NK-92 (cell line): ENCODE measurements around the gene FOXL3.

ENCODE experiments used
- DNase-seq: peaks from one replicate; lab custom pipeline; 2025; ENCODE audit not compliant: unreplicated experiment; lab: John Stamatoyannopoulos, UW

FOXL3 gene

DNA sequence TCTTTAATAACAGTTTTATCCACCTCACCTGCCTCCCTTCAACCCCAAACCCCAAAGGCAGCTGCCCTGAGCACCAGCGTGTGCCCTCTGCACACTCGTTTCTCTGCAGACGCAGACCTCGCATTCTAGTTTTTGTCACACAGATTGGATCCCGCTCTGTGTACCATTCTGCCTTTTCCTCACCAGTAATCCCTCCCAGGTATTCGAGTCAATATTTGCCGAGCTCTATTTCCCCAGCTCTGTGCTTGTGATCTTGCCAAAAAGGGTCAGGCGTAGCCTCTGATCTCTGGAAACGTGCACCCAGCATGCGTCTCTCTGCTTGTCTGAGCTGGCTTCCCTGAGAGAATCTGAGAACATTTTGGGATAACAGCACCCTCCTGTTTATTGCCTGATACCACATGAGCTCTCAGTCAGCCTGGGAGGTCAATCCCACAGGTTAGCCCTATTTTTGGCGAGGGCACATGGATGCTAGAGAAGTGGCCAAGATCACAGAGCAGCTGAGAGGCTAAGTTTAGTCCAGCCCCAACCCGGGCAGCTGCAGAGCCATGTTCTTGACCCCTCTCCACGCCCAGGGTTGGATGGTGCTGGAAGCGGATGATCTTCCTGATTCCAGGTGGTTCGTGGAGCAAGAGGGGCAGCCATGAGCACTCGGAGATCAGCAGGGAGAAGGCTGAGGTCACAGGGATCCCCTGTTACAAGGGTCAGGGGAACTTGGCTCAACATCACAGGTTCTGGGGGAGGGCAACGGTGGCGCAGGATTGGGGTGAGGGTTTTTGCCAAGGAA is 29.1 kb downstream of the FOXL3 start:
- DNase-seq = no peak

DNA sequence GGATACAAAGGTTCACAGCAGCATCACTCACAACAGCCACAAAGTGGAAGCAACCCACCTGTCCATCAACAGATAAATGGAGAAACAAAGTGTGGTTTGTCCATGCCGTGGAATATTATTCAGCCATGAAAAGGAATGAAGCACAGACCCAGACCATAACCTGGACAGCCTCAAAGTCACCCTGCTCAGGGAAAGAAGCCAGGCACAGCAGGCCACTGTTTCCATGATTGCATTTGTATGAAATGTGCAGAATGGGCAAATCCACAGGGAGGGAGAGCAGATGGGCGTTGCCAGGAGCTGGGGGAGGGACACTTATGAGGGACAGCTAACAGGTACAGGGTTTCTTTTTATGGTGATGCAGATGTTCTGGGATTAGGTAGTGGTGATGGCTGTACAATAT is 30.3 kb downstream of the FOXL3 start:
- no peak for DNase-seq

DNA sequence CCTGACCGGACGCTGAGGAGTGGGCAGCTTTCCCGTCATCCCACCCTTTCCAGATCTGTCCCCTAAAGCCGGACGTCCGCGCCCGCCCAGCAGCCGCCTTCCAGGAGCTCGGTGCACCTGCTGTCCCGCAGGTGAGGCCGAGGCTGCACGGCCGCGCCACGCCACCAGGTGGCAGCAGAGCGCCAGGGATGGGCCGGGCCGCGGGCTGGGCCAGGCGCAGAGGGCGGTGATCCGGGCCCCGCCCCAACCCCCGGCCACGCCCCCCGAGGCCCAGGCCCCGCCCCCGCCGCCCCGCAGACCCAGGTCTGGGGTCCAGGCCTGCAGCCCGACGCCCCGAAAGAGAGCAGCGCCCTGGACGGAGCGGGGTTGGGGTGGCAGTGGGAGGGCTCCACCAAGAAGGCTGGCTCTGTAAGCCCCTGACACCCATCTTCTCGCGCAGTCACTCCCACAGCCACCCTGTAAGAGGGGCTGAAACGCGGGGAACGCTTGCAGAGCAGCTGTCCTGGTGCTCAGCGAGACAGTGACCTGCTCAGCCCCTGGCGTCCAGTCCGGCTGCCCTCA is 32.2 kb downstream of the FOXL3 start:
- DNase-seq = no peak

DNA sequence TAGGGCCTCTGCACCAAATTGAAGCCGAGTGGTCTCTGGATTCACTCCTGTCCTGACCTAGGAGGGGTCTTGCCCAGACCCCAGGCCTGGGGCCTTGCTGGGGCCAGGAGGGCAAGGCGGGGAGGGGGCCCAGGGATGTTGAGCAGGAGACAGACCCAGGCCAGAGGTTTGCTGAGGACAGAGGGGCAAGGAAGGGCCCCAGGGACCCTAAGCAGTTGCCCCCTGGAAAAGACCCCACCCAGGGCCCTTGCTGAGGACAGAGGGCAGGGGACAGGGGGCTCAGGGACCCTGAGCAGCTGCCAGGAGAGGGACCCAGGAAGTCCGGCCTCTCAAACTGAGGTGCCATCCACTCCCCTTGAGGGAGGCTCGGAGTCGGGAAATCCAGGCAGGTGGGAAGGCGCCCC is 32.7 kb downstream of the FOXL3 start:
- DNase-seq = no peak

DNA sequence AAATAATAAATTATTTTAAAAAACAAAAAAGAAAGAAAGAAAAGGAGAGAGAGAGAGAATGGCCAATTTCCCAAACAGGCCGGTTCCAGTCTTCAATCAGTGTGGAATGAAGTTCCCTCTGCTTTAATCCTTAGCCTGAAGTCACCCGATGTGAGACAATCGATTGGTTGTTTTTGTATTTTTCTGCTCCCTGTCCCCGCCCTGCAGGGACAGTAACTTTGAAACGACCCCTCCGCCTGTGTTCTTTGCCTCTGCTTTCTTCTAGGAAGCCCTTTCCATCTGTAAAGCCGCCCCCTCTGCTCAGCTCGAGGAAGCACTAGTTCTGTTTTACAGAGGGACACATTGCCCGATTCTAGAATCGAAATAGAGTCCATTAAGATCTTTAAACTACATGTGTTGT is 33.4 kb downstream of the FOXL3 start:
- DNase-seq = no peak

DNA sequence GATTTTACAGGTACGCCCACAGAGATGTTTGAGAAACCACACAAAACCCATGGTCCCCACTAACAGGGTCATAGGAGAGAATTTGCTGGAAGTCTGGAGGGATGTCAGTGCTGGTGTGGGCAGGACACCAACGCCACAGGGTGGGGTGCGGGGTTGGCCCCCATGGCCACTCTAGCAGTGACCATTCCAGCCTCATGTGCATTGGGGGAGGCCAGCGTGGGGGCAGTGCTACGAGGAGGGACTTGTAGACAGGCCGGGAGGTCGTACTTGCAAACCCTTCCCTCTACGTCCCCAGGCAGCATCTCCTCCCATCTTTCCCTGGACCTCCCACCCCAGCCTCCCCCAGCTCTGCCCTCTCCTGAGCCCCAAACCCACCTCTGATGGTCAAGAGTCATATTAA is 34.0 kb downstream of the FOXL3 start:
- DNase-seq = no peak

DNA sequence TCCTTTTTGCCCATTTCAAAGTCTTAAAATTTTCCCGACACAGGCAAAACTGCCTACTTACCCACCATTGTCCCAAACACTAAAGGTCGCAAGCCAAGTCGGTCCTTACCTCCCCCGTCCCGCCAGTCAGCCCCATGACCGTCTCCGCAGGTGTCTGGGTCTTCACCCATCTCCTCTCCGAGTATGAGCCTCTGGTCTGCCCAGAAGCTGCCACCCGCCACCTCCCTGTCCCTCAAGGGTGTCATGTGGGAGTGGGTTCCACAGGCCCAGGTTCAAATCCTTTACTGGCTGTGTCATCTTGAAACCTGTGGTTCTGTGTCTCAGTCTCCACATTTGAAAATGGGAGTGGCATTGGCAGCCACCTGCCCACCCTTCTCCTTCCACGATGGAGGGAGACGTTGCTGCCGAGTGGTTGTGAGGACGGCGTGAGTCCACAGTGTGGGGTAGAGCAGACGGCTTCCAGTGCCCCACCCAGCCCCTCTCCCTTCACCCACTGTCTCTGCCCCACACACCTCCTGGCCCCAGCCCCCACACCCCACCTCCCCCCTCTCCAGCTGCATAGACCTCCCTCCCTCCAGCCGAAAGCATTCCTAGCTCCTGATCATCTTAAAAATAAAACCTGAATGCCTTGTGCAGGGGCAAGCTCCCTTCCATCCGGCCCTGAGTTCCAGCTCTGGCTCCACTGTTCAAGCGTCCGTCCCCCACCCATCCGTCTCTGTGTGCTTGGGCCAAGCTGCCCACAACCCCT is 35.3 kb downstream of the FOXL3 start:
- no peak for DNase-seq

DNA sequence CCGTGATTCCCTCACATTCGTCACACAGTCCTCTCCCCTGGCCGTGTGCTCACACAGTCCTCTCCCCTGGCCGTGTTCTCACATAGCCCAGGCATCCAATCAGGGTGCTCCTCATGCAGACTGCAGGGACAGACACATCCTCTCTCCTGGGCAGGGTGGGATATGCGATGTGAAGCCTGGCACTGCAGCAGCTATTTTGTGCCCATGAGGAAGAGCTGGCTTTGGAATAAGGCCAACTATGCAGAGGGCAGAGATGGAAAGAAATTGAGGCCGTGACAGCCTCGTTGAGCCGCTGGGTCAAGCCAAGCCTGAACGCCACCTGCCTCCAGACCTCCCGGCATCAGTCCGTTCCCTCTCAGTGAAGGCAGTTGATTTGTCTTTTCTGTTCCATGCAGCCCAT is 35.8 kb downstream of the FOXL3 start:
- no peak for DNase-seq

DNA sequence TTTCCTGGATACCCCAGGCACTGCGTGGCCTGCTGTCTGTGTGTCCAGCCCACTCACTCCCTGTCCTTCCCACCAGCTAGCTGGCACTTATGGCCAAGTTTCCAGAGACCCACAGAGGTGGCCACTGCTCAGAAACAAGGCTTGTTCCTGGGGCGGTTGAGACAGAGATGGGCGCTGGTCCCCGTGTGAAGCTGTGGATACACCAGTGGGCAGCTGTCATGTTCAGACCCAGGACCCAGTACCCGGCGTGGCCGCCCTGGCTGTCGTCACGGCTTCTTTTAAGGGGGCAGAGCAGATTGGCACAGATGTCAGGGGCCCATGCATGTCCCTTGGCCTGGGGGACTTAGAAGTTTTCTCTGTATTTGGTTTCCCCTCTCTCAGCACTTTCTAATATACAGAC is 36.3 kb downstream of the FOXL3 start:
- no peak for DNase-seq

DNA sequence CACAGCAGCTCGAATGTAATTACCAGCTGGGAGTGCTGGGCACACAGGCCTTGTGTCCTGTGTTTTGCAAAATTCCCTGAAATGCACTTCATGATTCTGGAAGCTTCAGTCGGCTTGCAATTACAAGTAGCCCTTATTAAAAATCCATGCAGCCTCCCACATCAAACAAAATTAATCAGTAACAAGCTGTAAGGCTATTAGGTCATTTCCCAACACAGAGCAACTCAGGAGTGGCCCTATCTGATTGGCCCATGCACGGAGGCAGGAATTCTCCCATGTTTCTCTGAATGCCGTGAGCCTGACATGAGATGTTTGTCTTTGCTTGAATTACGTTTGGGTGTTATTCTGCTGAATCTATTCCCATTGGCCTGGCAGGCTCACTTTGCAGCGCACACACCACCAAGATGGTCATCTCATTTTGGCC is 36.9 kb downstream of the FOXL3 start:
- DNase-seq = no peak

DNA sequence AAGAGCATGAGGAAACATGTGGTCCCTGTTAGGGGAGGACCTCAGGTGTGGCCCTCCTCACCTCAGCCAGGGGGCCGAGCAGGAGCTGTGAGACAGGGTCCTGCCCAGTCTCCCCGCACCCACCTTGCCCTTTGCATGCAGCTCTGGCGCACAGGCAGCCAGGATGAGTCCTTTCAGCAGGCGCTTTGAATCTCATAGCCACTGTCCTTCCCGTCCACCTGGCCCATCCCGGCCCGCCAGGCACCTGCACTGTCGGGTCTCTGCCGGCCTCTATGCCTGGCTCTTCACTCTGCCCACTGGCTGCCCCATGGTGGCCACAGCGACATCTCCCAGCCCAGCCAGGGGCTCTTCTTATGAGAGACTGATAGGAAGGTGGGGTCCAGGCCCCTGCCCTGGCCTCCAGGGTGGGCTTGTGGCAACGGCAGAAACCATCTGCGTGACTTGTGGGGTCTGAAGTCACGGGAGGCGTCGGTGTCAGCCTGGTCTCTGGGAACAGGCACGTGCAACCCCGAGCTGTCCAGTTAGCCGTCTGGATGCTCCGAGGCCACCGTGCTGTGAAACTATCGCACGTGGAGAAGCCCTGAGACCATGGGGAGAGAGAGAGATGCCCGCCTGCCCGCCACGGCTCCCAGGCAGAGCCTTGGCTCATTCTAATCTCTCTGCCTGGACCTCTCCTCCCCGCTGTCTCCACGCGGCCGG is 37.4 kb downstream of the FOXL3 start:
- no peak for DNase-seq

DNA sequence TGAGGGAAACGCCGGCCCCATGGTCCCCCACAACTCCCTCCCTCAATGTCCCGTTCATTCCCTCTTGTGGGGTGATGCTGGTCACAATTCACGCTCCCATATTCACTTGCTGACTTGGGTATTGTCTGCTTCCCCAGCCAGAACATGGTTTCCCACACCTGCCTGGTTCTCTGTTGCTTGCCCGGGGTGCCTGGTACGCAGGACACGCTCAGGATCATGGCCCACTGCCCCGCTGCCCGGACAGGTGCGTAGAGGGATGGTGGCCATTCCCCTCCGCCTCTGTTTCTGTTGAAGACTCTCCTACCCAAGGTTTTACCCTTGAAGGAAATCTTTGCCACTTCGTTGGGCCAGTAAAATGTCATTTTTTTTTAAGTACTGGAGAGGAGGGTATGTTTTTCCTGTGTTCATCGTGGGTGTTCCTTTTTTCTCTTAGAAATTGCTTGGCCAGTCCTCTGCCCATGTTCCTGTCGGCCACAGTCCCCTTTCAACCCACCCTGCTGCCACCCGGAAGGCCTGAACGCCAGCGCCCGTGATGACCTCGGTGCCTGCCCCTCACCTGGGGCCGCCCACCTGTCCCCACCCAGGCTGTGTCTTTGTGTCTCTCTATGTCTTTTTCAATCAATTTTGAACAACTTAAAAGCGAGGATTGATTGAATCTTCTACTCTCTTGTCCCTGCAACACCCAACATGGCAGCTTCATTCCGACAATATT is 38.2 kb downstream of the FOXL3 start:
- DNase-seq = no peak

DNA sequence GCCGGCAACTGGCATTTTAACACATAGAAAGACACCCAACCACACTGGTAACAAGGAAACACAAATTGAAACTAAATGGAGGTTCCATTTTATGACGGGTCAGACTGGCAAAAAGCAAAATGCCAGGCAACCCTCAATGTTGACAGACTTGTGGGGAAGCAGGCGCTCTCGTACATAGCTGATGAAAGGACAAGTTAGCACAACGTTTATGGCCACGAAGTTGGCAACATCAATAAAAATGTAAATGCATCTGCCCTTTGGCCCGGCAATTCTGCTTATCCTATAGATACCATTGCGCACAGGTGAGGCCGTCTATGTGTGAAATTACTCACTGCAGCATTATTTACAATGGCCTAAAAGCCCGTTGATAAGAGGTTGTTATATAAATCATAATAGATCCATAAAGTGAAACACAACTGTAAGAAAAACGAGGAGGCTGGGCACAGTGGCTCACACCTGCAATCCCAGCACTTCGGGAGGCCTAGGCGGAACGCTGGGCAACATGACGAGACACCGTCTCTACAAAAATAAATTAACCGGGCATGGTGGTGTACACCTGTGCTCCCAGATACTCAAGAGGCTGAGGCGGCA is 39.8 kb downstream of the FOXL3 start:
- DNase-seq = no peak

DNA sequence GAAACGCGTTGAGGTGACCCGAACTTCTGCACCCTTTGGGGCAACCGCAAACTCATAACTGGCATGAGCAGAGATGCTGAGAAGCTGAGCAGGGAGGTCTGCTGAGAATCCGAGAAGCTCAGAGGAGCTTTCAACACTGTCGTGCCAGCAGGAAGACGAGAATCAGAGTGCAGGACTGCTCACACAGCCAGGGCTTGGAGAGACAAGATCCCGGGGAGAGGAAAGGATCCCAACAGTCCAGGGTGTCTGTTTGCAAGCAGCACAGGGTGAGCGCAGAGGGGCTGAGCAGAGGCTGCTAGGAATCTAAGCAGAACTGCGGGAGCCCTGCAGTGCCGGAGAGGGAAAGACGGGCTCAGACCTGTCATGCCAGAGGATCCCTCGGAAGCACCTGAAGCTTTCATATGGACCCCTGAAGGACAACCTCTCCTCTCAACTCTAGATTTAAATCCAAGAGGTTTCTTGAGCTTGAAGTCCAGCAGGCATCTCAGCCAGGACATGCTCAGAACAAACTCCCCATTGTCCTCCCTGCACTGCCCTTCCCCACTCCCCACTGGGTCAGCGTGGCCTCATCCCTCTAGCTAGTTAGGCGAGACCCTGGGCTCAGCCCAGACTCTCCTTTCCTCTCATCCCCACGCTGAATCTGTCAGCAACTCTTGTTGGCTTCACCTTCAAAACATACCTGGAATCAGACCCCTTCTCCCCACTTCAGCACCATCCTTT is 40.7 kb downstream of the FOXL3 start:
- no peak for DNase-seq

DNA sequence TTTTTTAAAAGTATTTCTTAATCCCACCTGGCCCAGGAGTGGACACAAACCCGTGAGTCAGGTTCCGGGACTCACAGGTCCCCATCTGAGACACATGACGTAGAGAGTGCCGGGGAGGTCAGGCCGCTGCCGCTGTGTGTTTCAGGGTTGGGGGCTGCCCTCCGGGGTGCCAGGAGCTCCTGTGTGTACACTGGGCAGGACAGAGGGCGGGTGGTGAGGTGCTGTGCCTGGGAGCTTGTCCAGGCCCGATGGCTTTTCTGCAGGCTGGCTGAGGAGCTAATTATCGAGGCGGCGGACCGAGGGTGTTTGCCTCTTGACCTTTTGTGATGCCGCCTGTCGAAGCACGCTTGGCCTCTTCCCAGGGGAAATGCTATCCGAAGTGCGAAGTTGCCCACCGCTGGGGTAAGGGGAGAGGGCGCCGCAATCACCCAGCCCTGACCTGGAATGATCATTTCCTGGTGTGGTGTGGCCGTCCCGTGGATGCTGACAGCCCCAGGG is 42.1 kb downstream of the FOXL3 start:
- DNase-seq = no peak

DNA sequence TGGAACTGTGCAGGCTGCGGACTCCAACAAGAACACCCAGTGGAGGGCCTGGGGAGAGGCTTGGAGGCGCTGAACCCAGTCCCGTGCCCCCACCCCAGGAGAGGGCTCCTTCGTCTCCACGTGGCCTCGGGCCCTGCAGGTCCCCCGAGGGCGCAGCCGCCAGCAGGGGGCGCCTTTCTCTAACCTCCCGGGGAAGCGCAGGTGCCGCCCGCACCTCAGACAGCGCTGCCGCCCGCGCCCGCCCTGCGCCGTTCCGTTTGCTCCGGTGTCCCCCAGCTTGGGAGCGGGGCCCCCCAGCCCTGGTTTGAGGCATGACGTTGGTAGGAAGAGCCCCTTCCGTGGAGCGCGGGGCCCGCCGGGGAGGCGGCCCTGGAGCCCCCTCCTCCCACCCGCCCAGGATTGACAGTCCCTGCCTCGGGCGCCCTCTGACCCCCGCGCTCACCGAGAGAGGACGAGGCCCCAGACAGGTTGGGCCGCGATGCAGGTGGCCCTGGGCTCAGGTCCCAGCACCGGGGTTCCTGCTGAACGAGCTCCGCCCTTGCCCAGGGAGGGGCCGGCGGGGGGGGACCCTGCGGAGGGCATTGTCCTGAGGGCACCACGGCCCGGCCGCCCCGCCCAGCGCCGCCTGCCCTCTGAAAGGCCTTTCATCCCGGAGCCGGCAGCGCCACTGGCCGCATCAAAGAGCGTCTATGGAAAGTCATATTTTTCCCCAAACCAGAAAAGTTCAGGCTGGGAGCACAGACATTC is 42.8 kb downstream of the FOXL3 start:
- no peak for DNase-seq

DNA sequence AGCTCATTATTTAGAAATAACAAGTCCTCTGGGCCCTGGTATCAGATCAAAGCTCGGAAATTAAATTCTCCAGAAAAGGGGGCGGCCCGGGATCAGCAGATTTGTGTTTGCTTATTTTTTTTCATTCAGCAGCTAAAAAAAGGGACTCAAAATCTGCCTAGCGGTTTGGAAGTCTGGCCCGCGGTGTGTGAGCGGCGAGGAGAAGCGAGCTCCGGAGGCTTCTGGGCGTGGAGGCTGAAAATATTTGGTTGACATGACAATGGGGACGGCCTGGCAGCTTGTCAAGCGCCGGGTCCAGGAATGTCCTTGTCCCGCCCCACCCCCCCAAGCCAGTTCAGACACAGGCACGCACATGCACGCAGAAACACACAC is 43.4 kb downstream of the FOXL3 start:
- DNase-seq = no peak

DNA sequence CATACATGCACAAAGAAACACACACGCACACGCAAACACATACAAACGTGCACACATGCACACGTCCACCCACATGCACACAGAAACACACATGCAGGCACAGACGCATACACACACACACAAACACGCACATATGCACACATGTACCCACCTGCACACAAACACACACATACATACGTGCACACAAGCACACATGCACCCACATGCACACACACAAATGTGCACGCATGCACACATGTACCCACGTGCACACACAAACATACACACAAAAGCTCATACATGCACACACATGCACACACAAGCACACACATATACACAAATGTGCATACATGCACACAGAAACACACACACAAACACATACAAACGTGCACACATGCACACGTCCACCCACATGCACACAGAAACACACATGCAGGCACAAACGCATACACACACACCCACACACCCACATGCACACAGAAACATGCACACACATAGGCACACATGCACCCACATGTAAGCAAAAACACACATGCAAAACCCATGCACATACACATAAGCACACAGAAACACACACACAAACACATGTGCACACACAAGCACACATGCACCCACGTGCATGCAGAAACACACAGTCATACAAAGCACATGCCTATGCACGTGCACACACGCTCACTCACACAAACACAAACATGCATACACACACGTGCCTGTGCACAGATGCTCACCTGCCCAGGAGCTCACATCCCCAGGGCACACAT is 44.8 kb downstream of the FOXL3 start:
- DNase-seq = no peak
